H1 (cell line): ENCODE data around the gene FADS6.

ENCODE experiments used
- ATF3 ChIP-seq: IDR thresholded peaks from 2 replicates; pipeline ENCODE4 v1.6.1; 2011; ENCODE audit warnings: low read depth, mild to moderate bottlenecking, low read length; ENCODE audit not compliant: insufficient read depth
- CREB1 ChIP-seq: IDR thresholded peaks from 2 replicates; pipeline ENCODE4 v1.6.1; 2012; ENCODE audit warnings: inconsistent platforms
- CTCF ChIP-seq, 3 experiments: IDR thresholded peaks; 1 replicate in 2 of 3; 2 replicates in 1 of 3; pipeline versions ENCODE4 v1.5.1 to v1.6.1; 2011; ENCODE audit warnings: low read length in 3 of 3, mild to moderate bottlenecking in 3 of 3, inconsistent platforms in 2 of 3, low read depth in 1 of 3, moderate library complexity in 1 of 3; ENCODE audit not compliant: insufficient read depth in 1 of 3; ENCODE audit errors: control extremely low read depth in 1 of 3
- EZH2 ChIP-seq: fragments of 200-600 bp; sonication (generic); IDR thresholded peaks from 2 replicates; pipeline ENCODE4 v1.7.1; 2012; ENCODE audit warnings: low read depth, mild to moderate bottlenecking, moderate library complexity, low read length, inconsistent platforms; ENCODE audit not compliant: severe bottlenecking
- JUND ChIP-seq: IDR thresholded peaks from 2 replicates; pipeline ENCODE4 v1.6.1; 2011; ENCODE audit warnings: mild to moderate bottlenecking, improper control_type of control experiment, low read length
- POLR2A ChIP-seq, 2 experiments: IDR thresholded peaks; 1 replicate in 1 of 2; 2 replicates in 1 of 2; pipeline ENCODE4 v1.6.1; 2011; ENCODE audit warnings: low read depth in 2 of 2, low read length in 2 of 2, mild to moderate bottlenecking in 2 of 2; ENCODE audit errors: control extremely low read depth in 1 of 2
- POLR2AphosphoS5 ChIP-seq: IDR thresholded peaks from 2 replicates; pipeline ENCODE4 v1.6.1; 2011; ENCODE audit warnings: low read depth, low read length
- RAD21 ChIP-seq, 2 experiments: IDR thresholded peaks in 1 of 2; conservative IDR thresholded peaks in 1 of 2; 2 replicates each; pipeline ENCODE4 v1.6.1; 2011; ENCODE audit warnings: low read depth in 2 of 2, low read length in 2 of 2, improper control_type of control experiment in 1 of 2, inconsistent platforms in 1 of 2, mild to moderate bottlenecking in 1 of 2, moderate library complexity in 1 of 2
- RBBP5 ChIP-seq: IDR thresholded peaks from 2 replicates; pipeline ENCODE4 v1.7.1; 2012; ENCODE audit warnings: low read depth, mild to moderate bottlenecking, inconsistent platforms, low read length, moderate library complexity, borderline replicate concordance
- TAF1 ChIP-seq: IDR thresholded peaks from 2 replicates; pipeline ENCODE4 v1.6.1; 2011; ENCODE audit warnings: mild to moderate bottlenecking, low read depth, low read length
- YY1 ChIP-seq: IDR thresholded peaks from 2 replicates; pipeline ENCODE4 v1.6.1; 2011; ENCODE audit warnings: low read depth, mild to moderate bottlenecking, low read length

- TF ChIP-seq RAD21 (IDR thresholded peaks at IDR 0.05 in 1 of 2, conservative IDR thresholded peaks at IDR 0.05 in 1 of 2; ENCODE audit: low read depth in 2 of 2, low read length in 2 of 2) = no peak
- TF ChIP-seq CTCF (IDR thresholded peaks at IDR 0.05; ENCODE audit: control extremely low read depth in 1 of 3, insufficient read depth in 1 of 3, low read depth in 1 of 3, low read length in 3 of 3) = no peak
- TF ChIP-seq CREB1 = no peak
- TF ChIP-seq YY1 = no peak
- no peak for TF ChIP-seq EZH2
- TF ChIP-seq POLR2A (IDR thresholded peaks at IDR 0.05; ENCODE audit: control extremely low read depth in 1 of 2, low read depth in 2 of 2, low read length in 2 of 2) = no peak
- no peak for TF ChIP-seq POLR2AphosphoS5
- no peak for TF ChIP-seq ATF3
- no peak for TF ChIP-seq JUND
- TF ChIP-seq RBBP5 = no peak
- TF ChIP-seq TAF1 = no peak
Measured at GRCh38 chr17:74840989-74841666, 52.3 kb downstream of the FADS6 start.
